Fibroblast of the aortic adventitia (primary cell): ENCODE measurements around the gene RRP15. TPM values are rescaled to one million over a fixed set of nuclear protein-coding genes. Genes with fewer than 3 reads are reported as not detected.
"Not testable (repeated sequence)": the region's sequence is repeated elsewhere in the genome, so short reads cannot be mapped to it uniquely, and the experiment has no call there.

Source experiments
- DNase-seq: peaks from one replicate; pipeline ENCODE4 v3.0.0-alpha.2; 2010; ENCODE audit warnings: low read depth
- H3K4me3 ChIP-seq: 2 replicates; pipeline ENCODE4 v1.5.1; 2011; ENCODE audit warnings: low read depth, mild to moderate bottlenecking, control low read depth, low read length, moderate library complexity
- CTCF ChIP-seq: IDR thresholded peaks from 2 replicates; pipeline ENCODE4 v1.5.1; 2011; ENCODE audit warnings: mild to moderate bottlenecking, low read length, control low read depth, inconsistent platforms; ENCODE audit not compliant: insufficient read depth
- total RNA-seq: library from RNA; depleted of rRNA; stranded (reverse); fragments of >200 nt; gene quantifications from 2 replicates; pipeline ENCODE4 v1.2.3, GENCODE V29; 2012; ENCODE audit warnings: low replicate concordance

The RRP15 gene
- total RNA-seq, 1 donor: 10.0 TPM

GRCh38 chr1:218315638-218316037 lies 30.5 kb downstream of the RRP15 start:
- DNase-seq: no peak
- H3K4me3 ChIP-seq: no peak overlapping the region
- no peak for TF ChIP-seq CTCF

- no peak overlapping the region for H3K4me3 ChIP-seq
- no peak for DNase-seq
- TF ChIP-seq CTCF: no peak
Observed at GRCh38 chr1:218317061-218317460, 32.0 kb downstream of the RRP15 start.

- not testable (repeated sequence) for H3K4me3 ChIP-seq, DNase-seq
Observed at GRCh38 chr1:218320182-218320581, 35.1 kb downstream of the RRP15 start.

GRCh38 chr1:218322762-218323161 lies 37.7 kb downstream of the RRP15 start:
- TF ChIP-seq CTCF: no peak
- no peak for DNase-seq

GRCh38 chr1:218323568-218324225 lies 38.6 kb downstream of the RRP15 start:
- DNase-seq: no peak
- H3K4me3 ChIP-seq: no peak overlapping the region
- no peak for TF ChIP-seq CTCF

More at GRCh38 chr1:218322762-218323161, 37.7 kb downstream of the RRP15 start:
- H3K4me3 ChIP-seq: no peak overlapping the region

- TF ChIP-seq CTCF: no peak
- no peak overlapping the region for H3K4me3 ChIP-seq
- DNase-seq: no peak
Observed at GRCh38 chr1:218324226-218324580, 39.1 kb downstream of the RRP15 start.

GRCh38 chr1:218328769-218329168 lies 43.7 kb downstream of the RRP15 start:
- H3K4me3 ChIP-seq: no peak overlapping the region
- no peak for TF ChIP-seq CTCF
- DNase-seq: no peak
